ENCODE results near the gene APOBEC4.
A peak's percentile ranks its signal among the peaks of the same experiment; 100 is the strongest.
"Not testable (repeated sequence)": the region's sequence is repeated elsewhere in the genome, so short reads cannot be mapped to it uniquely, and the experiment has no call there.

Gene APOBEC4

GRCh38 chr1:183635606-183636333 lies 17.3 kb downstream of the APOBEC4 start, which contains the start of gene ARPC5:
TSS of gene ARPC5 (minus strand) at chr1:183635783. CDS start at chr1:183635659, 124 bp downstream.
- DNase-seq (ENCODE audit: low read depth in 1 of 2, low spot score in 1 of 2), result peak; percentile 94 to 95

- DNase-seq (ENCODE audit: low read depth in 1 of 2, low spot score in 1 of 2), result no peak
Measured at GRCh38 chr1:183635099-183635605, 18.0 kb downstream of the APOBEC4 start.

GRCh38 chr1:183634429-183635065 lies 18.6 kb downstream of the APOBEC4 start:
- no peak for DNase-seq (ENCODE audit: low read depth in 1 of 2, low spot score in 1 of 2)

- no peak for DNase-seq (ENCODE audit: low read depth in 1 of 2, low spot score in 1 of 2)
Measured at GRCh38 chr1:183633676-183634343, 19.3 kb downstream of the APOBEC4 start.

- DNase-seq (ENCODE audit: low read depth in 1 of 2, low spot score in 1 of 2), result no peak
Measured at GRCh38 chr1:183632964-183633363, 20.2 kb downstream of the APOBEC4 start.

- no peak for DNase-seq (ENCODE audit: low read depth in 1 of 2, low spot score in 1 of 2)
Measured at GRCh38 chr1:183632114-183632513, 21.0 kb downstream of the APOBEC4 start.

- no peak for DNase-seq (ENCODE audit: low read depth in 1 of 2, low spot score in 1 of 2)
Measured at GRCh38 chr1:183630748-183631147, 22.4 kb downstream of the APOBEC4 start.

- no peak for DNase-seq (ENCODE audit: low read depth in 1 of 2, low spot score in 1 of 2)
Measured at GRCh38 chr1:183628537-183628936, 24.6 kb downstream of the APOBEC4 start.

- not testable (repeated sequence) for DNase-seq (ENCODE audit: low read depth in 1 of 2, low spot score in 1 of 2)
Measured at GRCh38 chr1:183626236-183626635, 26.9 kb downstream of the APOBEC4 start.

GRCh38 chr1:183622884-183623785 lies 30.0 kb downstream of the APOBEC4 start:
- peak; percentile 6 to 35 for DNase-seq (ENCODE audit: low read depth in 1 of 2, low spot score in 1 of 2)

- DNase-seq (ENCODE audit: low read depth in 1 of 2, low spot score in 1 of 2), result no peak
Measured at GRCh38 chr1:183622013-183622412, 31.1 kb downstream of the APOBEC4 start.

- no peak for DNase-seq (ENCODE audit: low read depth in 1 of 2, low spot score in 1 of 2)
Measured at GRCh38 chr1:183620311-183620710, 32.8 kb downstream of the APOBEC4 start.

GRCh38 chr1:183619781-183620180 lies 33.3 kb downstream of the APOBEC4 start:
- no peak for DNase-seq (ENCODE audit: low read depth in 1 of 2, low spot score in 1 of 2)

GRCh38 chr1:183618202-183618601 lies 34.9 kb downstream of the APOBEC4 start:
- not testable (repeated sequence) for DNase-seq (ENCODE audit: low read depth in 1 of 2, low spot score in 1 of 2)

- DNase-seq (ENCODE audit: low read depth in 1 of 2, low spot score in 1 of 2), result not testable (repeated sequence)
Measured at GRCh38 chr1:183612975-183613374, 40.1 kb downstream of the APOBEC4 start.

GRCh38 chr1:183612407-183612806 lies 40.7 kb downstream of the APOBEC4 start:
- no peak for DNase-seq (ENCODE audit: low read depth in 1 of 2, low spot score in 1 of 2)

- DNase-seq (ENCODE audit: low read depth in 1 of 2, low spot score in 1 of 2), result no peak
Measured at GRCh38 chr1:183611021-183611420, 42.1 kb downstream of the APOBEC4 start.

- DNase-seq (ENCODE audit: low read depth in 1 of 2, low spot score in 1 of 2), result no peak
Measured at GRCh38 chr1:183609759-183610452, 43.2 kb downstream of the APOBEC4 start.

- DNase-seq (ENCODE audit: low read depth in 1 of 2, low spot score in 1 of 2), result no peak
Measured at GRCh38 chr1:183609313-183609712, 43.8 kb downstream of the APOBEC4 start.

GRCh38 chr1:183607322-183607980 lies 45.7 kb downstream of the APOBEC4 start:
- no peak for DNase-seq (ENCODE audit: low read depth in 1 of 2, low spot score in 1 of 2)
